Epidermal melanocyte (primary cell): ENCODE results near the gene PLIN5.
A peak's percentile ranks its signal among the peaks of the same experiment; 100 is the strongest.
"Not testable (repeated sequence)": the region's sequence is repeated elsewhere in the genome, so short reads cannot be mapped to it uniquely, and the experiment has no call there.

Experiments
- DNase-seq: peaks from one replicate; pipeline ENCODE4 v3.0.0; 2011; ENCODE audit warnings: low spot score; ENCODE audit not compliant: insufficient read length

Gene PLIN5

DNA sequence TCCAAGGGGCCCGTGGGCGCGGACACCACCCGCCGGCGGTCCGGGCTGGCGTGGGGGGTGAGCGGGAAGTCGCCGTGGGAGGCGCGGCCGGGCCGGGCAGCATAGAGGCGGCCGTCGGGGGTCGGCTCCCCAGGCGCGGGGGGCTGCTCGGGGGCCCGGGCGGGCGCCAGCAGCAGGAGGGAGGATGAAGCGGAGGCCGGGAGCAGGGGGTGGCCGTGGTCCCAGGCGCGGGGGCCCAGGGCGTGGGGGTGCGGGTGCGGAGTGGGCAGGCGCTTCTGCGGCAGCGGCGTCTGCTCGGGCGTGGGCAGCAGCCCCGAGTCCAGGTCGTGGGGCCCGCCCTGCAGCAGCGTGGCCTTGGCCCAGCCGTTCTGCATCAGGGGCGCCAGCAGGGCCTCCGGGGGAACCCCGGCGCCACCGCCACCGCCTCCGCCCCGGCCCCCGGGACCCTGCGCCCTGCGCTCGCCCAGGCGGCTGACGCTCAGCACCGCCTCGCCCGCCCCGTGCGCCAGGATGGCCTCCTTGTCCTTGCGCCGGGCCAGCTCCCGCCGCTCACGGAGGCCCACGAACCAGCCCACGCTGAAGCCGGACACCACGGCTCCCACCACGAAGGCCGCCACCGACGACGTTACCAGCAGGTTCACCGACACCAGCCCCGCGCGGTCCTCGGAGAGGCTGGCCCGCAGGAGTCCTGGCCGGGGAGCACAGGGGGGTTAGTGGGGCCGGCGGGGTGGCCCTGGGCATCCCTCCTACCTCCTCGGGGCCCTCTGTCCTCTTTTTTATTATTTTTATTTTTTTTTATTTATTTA lies 9.0 kb upstream of the PLIN5 start:
- DNase-seq = no peak

DNA sequence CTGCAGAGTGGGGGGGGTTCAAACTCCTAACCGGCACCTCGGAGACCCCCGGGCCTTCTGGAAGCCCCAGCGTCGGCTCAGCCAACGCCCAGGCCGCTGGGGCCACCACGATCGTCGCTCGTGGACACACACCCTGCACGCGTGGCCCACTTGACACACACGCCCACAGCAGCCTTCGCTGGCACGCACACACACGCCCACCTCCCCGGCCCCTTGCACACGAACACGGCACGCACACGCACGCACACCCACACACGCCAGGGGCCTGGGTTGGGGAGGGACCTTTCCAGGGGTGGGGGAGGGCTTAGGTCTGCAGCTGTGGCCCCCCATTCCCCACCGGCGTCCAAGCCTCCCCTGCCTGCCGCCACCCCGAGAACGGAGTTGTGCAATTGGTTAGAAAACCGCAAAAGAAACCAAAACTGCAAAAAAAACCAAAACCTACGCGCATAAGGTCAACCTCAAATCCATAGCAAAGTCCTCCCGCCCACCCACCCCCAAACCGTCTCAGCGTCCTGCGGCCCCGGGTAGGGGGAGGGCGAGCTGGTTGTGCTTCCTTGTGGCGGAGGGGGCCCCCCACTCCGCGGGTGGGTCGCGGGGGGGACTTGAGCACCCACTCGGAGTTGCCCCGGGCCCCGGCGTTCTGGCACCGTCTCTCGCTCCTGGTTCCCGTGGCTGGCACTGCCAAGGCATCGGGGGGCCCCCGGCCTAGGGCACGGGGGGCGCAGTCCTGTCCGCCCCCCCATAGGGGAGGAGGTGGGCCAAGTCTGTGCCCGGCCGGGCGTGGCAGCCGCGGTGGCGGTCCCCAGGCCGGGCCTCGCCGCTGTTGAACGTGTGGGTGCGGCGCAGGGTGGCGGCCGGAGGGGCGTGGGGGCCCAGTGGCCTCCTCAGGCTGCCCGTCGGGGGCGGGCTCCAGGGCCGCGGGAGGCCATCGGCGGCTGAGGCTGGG lies 8.1 kb upstream of the PLIN5 start:
- no peak for DNase-seq

DNA sequence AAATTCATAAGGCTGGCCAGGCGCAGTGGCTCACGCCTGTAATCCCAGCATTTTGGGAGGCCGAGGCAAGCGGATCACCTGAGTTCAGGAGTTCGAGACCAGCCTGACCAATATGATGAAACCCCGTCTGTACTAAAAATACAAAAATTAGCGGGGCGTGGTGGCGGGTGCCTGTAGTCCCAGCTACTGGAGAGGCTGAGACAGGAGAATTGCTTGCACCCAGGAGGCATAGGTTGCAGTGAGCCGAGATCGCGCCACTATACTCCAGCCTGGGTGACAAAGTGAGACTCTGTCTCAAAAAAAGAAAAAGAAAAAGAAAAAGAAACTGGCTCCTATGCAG lies 6.8 kb upstream of the PLIN5 start:
- DNase-seq = not testable (repeated sequence)

DNA sequence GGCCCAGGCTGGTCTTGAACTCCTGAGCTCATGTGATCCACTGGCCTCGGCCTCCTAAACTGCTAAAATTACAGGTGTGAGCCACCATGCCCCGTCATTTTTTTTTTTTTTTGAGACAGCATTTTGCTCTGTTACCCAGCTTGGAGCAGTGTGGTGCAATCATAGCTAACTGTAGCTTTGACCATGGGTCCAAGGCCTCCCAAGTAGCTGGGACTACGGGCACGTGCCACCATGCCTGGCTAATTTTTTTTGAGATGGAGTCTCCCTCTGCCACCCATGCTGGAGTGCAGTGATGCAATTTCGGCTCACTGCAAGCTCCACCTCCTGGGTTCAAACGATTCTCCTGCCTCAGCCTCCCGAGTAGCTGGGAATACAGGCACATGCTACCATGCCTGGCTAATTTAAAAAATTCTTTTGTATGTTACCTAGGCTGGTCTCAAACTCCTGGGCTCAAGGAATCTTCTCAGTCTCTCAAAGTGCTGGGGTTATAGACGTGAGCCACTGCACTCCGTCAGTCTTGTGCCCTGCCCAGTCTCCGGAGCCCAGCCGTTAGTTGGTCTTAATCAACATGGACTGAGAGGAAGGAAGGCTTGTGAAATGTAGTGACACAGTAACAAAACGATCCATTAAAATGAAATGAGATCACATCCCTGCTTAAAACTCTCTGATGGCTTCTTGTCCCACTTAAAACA lies 6.2 kb upstream of the PLIN5 start:
- no peak for DNase-seq

DNA sequence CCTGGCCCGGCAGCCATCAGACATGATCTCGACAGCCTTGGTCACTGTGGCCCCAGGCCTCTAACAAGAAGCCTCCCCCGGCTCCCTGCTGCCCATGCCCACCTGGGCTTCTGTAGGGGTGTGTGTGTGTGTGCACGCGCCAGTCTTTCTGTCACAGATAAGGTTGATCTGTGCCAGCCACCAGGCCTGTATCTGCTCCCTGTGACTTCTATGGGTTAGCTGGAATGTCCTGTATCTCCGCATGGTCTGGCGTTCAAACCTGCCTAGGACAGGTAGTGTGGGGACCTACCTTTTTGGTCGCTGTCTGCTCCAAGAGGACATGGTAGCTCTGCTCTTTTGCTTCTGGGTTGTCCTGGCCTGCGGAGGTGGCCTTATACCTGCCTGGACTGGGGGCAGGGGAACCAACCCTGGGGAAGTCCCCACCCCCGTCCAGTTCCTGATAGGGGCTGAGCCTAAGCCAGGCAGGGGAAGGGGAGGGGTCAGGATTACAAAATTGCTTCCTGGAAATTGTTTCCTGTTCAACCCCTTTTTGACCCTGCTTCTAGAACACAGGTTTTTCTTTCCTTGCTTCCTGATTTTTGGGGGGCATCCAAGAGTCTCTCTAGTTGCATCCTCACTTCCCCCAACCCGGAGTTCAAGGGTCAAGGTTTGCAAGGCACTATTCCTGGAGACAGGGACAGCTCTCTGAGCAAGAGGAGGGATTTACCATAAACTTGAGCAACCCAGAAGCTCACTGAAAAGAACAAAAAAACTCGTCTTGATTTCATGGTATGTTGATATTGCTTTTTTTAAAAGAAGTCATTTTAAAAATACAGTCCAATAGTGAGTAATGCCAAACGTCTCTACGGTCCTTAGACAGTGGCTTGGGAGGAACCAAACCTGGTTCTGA lies 4.9 kb upstream of the PLIN5 start, which contains the start of gene LRG1:
LRG1 (minus strand) TSS at position 344 of the 889 bp plus-strand sequence; CDS start at position 321, 23 bp downstream.
- DNase-seq = no peak

DNA sequence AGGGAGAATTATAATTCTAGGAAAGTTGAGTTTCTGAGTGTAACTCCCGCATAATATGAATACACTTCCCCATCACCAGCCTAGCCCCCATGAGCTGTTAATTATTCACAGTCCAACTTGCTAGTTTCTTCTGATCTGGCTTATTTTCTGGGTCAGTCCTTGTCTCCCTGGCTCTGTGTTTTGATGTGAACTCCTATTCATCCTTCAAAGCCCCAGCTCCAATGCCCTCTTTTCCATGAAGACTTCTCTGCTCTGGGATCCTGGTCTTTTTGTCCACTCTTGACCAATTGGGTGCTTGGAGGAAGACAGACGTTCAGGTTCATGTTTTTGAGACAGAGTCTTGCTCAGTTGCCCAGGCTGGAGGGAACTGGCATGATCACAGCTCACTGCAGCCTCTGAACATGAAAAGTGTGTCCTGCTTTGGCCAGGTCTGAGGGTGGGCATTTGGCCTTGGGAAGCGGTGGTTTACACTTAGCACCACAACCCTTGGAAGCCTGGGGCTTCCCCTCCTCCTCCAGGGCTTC lies 4.2 kb upstream of the PLIN5 start:
- DNase-seq = no peak

DNA sequence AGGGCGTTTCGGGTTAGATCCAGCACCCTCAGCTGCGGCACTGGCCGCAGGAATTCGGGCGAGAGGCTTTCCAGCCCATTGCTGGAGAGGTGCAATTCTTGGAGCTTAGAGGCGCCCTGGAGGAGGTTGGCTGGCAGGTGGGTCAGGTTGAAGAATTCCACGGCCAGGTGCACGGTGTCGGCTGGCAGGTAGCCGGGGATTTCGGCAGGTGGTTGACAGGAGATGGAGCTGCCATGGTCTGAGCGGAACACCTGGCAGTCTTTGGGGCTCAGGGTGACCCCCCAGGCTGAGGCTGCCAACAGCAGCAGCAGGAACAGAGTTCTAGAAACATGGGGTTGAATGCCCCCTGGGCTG lies 3.6 kb upstream of the PLIN5 start:
- no peak for DNase-seq

DNA sequence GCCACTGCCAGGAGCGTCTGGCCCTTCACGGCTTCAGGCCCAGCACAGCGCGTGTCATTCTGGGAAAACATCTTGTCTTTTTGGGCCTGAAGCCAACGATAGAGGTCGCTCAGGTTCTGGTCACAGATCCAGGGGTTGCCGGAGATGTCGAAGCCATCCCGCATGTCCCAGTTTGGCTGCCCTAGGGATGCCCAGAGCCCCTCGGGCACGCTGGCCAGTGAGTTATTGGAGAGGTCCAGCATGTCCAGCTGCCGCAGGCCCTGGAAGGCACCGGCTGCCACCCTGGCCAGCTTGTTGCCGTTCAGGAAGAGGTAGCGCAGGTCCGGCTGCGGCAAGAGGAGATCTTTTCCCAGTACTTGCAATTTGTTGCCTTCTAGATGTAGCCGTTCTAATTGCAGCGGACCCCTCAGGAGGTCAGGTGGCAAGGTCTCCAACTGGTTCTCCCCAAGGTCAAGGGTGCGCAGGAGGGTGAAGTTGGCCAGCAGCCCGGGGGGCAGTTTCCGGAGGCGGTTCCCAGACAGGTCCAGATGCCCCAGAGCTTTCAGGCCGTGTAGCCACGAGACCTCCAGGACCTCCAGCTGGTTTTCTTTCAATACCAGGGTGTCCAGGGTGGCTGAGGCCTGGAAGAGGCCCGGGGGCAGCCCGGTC lies 3.1 kb upstream of the PLIN5 start:
- DNase-seq = no peak

DNA sequence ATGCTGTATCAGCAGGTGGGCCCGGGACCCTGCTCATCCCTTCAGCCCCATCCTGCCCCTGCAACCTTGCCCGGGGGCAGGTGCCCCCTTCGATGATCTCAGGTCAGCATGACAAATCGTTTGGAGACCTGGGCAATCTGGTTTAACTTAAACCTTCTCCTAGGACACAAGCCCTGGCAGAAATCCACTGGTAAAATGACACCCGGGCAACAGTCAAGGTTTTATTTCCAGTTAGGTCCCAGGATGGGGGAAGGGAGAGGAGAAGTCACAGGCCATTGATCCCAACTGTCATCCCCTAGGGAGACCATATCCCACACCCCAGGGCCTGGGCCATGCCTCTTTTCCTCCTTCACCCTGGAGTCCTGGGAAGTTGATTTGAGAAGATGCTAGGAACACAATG lies 1.8 kb upstream of the PLIN5 start:
- DNase-seq = no peak

DNA sequence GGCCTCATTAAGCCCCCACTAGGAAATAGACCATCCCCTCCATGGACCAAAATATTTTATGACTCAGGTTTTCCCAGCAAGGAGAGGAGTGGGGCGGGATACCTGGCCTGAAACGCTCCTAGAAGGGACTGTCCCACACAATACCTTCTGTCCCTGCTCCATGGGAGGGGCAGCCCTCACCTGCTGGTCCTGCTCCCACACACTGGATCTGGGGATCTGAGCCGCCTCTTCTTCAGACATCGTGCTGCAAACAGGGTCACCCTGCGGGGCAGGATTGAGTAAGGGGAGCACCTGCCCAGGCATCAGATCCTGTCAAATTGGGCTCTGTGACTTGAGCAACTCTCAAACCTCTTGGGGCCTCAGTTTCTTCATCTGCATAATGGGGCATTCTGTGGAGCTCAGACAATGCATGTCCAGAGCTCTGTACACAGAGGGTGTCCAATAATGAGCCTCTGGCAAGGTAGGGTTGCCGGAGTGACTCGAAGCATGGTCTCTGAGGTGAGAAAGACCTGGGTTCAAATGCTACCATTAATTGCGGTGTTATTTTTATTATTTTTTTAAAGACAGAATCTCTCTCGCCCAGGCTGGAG lies 1.1 kb downstream of the PLIN5 start:
- no peak for DNase-seq

DNA sequence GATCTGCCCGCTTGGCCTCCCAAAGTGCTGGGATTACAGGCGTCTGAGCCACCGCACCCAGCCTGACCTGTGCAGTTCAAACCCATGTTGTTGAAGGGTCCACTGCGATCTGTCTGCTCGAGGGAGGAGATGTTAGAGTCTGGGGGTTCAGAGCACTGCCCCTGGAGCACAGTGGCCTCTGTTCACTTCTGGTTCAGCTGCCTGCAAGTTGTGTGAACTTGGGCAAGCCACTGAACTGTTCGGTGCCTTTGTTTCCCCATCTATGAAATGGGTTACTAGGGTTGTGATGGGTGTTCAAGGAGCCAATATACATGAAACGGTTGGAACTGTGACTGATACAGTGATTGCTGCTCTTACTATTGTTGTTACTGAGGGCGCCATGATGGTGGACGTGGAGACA lies 1.7 kb downstream of the PLIN5 start:
- no peak for DNase-seq

DNA sequence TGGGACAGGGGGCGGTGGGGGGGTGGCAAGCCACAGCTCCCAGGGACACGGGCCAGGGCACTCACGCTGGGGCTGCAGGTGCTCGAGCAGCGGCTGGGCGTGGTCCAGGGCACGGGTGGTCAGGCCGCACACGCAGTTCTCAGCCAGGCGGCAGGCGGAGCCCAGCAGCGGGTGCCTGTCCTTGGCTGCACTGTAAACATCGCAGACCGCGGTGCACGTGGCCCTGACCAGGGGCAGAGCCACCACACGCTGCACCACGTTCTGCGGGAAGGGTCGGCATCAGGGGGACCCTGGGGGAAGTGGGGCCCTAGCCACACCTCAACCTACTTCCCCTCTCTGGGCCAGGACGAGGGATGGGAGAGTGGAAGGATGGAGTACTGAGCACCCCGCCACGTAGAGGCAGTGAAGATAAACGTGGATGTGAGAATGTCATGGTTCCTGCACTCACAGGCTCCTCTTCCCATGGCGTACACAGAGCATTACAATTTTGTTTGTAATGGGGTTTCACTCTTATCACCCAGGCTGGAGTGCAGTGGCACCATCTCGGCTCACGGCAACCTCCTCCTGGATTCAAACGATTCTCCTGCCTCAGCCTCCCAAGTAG lies 3.4 kb downstream of the PLIN5 start:
- no peak for DNase-seq

DNA sequence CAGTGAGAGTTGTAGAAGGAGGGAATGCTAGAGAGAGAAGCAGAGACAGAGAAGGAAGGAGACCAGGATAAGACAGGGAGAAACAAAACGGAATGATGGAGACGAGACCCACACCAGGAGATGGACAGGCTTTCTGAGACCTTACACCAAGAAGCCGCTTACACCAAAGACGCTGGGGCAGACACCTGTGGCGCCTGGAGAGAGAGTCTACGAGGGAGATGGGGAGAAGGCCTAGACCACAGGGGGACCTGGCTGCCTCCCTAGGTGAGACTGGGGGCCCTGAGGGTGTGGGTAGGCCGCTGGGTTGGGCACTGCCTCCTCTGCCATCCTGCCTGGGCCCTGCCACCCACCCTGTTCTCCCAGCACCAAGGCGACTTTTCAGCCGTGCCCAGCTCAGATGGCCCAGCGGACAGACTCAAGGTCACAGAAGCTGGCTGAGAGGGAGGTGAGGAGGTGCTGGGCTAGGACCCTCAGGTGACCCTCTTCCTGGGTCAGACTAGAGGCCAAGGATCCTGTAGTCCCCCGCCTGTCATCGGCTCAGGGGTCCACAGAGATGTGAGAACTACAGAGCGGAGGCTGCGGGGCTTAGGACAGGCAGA lies 5.0 kb downstream of the PLIN5 start:
- no peak for DNase-seq

DNA sequence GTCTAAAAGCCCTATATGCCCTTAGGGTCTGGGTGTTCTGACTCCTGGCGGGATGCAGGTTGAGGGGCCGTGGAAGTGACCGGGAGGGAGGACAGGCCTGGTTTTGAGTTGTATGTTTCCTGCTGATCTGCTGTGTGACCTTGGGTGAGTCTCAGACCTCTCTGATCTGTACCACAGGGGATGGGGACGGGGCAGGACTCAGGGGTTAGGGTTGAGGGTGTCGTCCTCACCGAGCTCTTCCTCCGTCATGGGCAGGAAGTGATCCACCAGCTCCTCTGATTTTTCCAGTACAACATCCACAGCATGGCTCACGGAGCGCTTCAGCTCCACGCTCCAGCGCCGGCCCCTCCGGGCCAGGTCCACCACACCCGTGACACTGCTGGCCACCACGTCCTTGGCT lies 6.2 kb downstream of the PLIN5 start:
- no peak for DNase-seq

DNA sequence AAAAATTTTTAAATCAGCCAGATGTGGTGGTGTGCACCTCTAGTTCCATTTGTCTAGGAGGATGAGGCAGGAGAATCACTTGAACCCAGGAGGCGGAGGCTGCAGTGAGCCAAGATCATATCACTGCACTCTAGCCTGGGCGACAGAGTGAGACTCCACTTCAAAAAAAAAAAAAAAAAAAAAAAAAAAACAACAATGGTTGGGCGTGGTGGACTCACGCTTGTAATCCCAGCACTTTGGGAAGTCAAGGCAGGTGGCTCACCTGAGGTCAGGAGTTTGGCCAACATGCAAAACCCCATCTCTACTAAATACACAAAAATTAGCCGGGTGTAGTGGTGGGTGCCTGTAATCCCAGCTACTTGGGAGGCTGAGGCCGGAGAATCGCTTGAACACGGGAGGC lies 7.6 kb downstream of the PLIN5 start:
- not testable (repeated sequence) for DNase-seq

DNA sequence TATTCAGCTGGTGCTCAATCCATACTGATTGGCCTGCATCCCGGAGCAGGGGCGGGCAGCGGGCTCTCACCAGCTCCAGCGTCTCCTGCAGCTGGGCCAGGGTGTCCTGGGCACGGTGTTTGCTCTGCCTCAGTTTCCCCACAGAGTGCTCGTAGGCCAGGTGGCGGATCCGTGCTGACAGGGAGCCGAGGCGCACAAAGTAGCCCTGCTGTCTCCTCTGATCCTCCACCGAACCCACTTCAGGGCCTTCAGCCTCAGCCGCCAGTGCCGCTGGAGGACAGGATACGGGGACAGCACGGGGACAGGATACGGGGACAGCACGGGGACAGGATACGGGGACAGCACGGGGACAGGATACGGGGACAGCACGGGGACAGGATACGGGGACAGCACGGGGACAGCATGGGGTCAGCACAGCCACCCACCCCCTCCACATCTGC lies 9.4 kb downstream of the PLIN5 start:
- no peak for DNase-seq

DNA sequence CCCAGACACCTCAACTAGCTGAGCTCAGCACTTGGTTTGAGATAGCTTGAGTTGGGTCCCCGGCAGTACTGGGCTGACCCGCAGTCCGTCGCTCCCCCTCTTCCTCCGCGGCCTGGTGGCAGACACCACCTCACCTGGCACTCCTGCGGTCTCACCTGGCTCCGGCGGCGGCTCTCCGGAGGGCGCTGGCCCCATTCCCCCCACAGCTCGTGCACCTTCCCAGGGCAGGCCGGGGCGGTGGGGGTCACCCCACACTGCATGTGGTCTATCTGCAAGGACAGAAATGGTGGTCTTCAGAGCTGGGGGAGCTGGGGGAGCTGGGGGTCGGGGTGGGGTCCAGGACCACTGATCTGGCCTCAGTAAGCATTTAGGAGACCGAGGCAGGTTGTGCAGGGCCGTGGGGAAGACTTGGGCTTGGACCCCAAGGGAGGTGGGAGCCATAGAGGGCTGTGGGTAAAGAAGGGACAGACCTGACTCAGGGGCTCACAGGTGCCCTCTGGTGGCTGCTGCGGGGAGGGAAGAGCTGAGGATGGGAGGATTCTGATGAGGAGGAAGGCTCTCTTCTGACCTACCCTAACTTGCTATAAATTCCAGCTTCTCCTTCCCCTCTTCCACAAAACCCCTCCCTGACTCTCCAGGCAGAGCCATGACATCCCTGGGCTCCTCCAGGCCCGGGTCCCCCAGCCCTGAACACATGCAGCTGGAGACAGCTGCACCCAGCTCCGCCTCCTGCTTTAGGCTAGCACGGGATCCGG lies 10.0 kb downstream of the PLIN5 start:
- peak; percentile 78 for DNase-seq
